ENCODE results near the gene HIPK3. TPM values are rescaled to one million over a fixed set of nuclear protein-coding genes. Genes with fewer than 3 reads are reported as not detected.
"Not testable (repeated sequence)": the region's sequence is repeated elsewhere in the genome, so short reads cannot be mapped to it uniquely, and the experiment has no call there.

The HIPK3 gene
- total RNA-seq: 10 to 100 TPM; 39.1 to 60.3 TPM

DNA sequence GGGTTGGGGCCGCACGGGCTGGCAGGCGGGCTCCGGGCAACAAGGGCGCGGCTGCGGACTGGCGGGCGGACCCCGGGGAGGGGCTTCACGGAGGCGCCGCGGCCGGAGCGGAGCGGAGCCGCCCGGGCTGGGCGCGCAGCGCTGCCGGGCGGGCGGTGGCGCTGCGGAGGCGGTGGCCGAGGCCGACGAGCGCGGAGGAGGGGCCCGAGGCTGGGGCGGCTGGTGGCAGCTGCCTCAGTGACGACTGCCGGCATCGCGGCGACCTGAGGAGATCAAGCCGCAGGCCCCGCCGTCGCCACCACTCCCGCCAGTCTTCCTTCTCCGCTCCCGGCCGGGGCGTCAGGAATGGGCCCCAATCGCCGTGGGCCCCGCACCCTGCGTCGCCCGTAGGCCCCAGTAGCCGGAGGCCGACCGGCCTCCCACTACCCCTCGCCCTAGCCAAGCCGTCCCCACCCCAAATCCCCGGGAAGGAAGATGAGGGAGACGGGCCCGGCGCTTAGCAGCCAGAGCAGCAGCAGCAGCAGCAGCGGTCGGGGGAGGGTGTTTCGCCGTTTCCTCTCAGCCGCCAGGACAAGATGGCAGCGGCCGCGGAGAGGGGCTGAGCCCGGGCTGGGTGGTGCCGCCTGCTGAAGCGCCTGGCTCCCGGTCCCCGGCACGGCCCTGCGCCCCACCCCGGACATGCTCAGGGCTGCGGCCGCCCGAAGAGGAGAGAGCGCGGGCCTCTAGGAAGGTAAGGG is at the start of gene HIPK3:
HIPK3 (plus strand) TSS at position 222 of the 737 bp plus-strand sequence.
- DNase-seq (ENCODE audit: low spot score): peak; percentile 92
- Mint-ChIP-seq H3K4me3 (peak within 1 kb of the TSS; percentile 93), H3K27me3 (no peaks in the 10 kb centered on the region), H3K27ac (peak within 1 kb of the TSS; percentile 91 to 93), H3K36me3 (no peaks in the 10 kb centered on the region), H3K9me3 (no peaks in the 10 kb centered on the region), H3K4me1 (ENCODE audit: low read depth in 2 of 2) (peaks cover 33 to 38% of the 10 kb centered on the region in 2 donors)
- ATAC-seq: peak; percentile 91 to 94

DNA sequence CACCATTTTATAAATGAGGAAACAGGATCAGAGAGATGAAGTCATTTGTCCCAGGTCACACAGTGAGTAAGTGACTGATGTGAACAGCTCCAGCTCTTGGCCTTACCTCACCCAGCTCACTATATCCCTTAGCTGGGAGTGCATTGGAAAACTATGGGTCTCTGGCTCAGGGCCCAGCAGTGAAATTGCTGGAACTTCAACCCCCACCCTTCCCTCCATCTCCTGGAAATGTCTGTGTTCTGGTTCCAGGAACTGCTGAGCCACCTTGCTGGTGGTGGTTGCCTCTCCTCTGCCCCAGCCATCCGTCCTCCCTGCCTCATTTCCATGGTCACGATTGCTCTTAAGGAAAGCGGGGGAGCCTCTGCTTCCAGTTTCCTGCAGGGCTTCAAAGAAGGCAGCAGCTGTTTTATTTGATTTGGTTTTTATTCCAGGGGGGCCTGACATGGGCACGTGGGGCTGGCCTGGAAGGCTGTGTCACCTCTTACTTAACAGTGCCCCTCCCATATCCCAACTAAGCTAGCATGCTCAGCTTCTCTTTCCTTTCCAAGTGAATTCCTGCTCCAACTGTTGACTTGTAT is 49.7 kb upstream of the HIPK3 start:
- H3K4me1 Mint-ChIP-seq (ENCODE audit: low read depth in 2 of 2): no peaks in the 10 kb centered on the region
- H3K27ac Mint-ChIP-seq: no peak overlapping the region
- DNase-seq (ENCODE audit: low spot score) (no peak), ATAC-seq (no peak)
- no peak overlapping the region for H3K4me3 Mint-ChIP-seq
- peaks cover 0 to 7% of the 10 kb centered on the region in 2 donors for H3K27me3 Mint-ChIP-seq
- no peaks in the 10 kb centered on the region for H3K9me3 Mint-ChIP-seq
- H3K36me3 Mint-ChIP-seq: no peaks in the 10 kb centered on the region

DNA sequence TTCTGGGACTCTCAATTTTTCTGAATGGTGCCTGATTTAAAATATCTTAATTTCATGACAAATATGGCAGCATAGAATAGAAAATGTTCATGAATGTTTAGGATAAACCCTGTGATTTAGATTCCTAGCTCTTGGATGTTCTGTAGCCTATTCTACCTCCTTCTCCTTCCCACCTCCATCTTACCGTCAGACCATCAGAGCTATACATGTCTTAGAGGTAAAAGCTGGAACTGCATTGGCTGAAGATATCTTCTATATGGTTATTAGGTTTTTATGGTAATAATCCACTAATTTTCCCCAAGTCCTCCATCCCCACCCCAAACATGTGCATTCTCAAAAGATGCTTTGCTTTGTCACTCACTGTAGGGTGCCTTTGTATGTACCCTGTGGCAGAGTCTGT is 49.0 kb upstream of the HIPK3 start:
- Mint-ChIP-seq H3K4me3 (no peak overlapping the region), H3K27me3 (peaks cover 0 to 7% of the 10 kb centered on the region in 2 donors), H3K9me3 (no peaks in the 10 kb centered on the region), H3K4me1 (ENCODE audit: low read depth in 2 of 2) (no peaks in the 10 kb centered on the region), H3K36me3 (no peaks in the 10 kb centered on the region), H3K27ac (no peak overlapping the region)
- DNase-seq (ENCODE audit: low spot score) (no peak), ATAC-seq (no peak)

DNA sequence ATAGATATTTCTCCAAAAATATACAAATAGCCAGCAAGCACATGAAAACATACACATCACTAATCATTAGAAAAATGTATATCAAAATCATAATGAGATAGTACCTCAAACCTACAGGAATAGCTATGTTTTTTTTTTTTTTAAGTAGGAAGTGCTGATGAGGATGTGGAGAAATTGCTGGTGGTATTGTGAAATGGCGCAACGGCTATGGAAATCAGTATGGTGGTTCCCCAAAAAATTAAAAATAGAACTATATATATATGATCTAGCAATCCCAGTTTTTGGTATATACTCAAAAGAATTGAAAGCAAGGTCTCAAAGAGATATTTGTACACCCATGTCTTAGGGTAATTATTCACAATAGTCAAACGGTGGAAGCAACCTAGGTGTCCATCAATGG is 46.0 kb upstream of the HIPK3 start:
- H3K4me1 Mint-ChIP-seq (ENCODE audit: low read depth in 2 of 2): no peaks in the 10 kb centered on the region
- no peak overlapping the region for H3K4me3 Mint-ChIP-seq
- H3K9me3 Mint-ChIP-seq: no peaks in the 10 kb centered on the region
- no peaks in the 10 kb centered on the region for H3K36me3 Mint-ChIP-seq
- H3K27me3 Mint-ChIP-seq: peaks cover 0 to 12% of the 10 kb centered on the region in 2 donors
- H3K27ac Mint-ChIP-seq: no peak overlapping the region
- DNase-seq (ENCODE audit: low spot score): no peak
- ATAC-seq: no peak

DNA sequence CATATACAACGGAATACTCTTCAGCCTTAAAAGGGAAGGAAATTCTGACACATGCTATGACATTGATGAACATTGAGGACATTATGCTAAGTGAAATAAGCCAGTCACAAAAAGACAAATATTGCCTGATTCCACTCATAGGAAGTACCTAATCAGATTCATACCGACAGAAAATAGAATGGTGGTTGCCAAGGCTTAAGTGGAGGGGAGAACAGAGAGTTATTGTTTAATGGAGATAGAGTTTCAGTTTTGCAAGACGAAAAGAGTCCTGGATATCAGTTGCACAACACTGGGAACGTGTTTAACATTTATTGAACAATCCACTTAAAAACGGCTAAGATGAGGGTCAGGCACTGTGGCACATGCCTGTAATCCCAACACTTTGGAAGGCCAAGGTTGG is 45.6 kb upstream of the HIPK3 start:
- Mint-ChIP-seq H3K4me3 (no peak overlapping the region), H3K36me3 (no peaks in the 10 kb centered on the region), H3K27me3 (peaks cover 0 to 12% of the 10 kb centered on the region in 2 donors), H3K4me1 (ENCODE audit: low read depth in 2 of 2) (no peaks in the 10 kb centered on the region), H3K27ac (no peak overlapping the region), H3K9me3 (no peaks in the 10 kb centered on the region)
- DNase-seq (ENCODE audit: low spot score) (no peak), ATAC-seq (no peak)

DNA sequence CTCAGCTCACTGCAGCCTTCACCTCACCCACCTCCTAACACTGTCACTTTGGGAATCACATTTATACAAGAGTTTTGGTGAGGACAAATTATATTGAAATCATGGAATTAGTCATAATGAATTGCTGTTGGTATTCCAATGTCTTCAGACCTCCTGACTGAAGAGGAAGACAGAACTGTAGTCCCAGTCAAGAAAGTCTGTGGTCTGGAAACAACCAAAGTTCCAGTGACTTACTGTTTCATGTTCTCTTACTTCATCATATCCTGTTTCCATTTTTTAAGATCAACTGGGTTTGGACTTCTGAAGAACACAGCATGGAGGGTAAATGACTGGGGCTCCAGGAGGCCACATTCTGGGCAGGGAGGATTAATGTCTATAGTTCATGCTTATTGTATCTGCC is 43.0 kb upstream of the HIPK3 start:
- Mint-ChIP-seq H3K27ac (no peak overlapping the region), H3K4me1 (ENCODE audit: low read depth in 2 of 2) (no peaks in the 10 kb centered on the region), H3K36me3 (no peaks in the 10 kb centered on the region), H3K27me3 (peaks cover 0 to 12% of the 10 kb centered on the region in 2 donors), H3K9me3 (no peaks in the 10 kb centered on the region), H3K4me3 (no peak overlapping the region)
- ATAC-seq (no peak), DNase-seq (ENCODE audit: low spot score) (no peak)

DNA sequence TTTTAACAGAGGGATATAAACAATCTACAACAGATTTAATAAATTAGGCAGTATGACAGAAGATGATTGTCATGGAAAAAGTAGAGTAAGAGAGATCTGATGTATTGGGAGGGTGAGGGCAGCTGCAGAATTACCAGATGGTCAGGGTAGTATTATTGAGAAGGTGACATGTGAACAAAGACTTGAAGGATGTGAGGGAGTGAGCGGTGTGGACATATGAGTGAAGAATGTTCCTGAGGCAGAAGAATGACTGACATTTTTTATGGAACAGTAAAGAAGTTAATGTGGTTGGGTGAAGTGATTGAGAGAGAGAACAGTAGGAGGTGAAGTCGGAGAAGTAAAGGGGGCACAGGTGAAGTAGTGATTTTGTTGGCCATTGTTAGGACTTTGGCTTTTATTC is 42.4 kb upstream of the HIPK3 start:
- Mint-ChIP-seq H3K27me3 (peaks cover 0 to 12% of the 10 kb centered on the region in 2 donors), H3K4me1 (ENCODE audit: low read depth in 2 of 2) (no peaks in the 10 kb centered on the region), H3K36me3 (no peaks in the 10 kb centered on the region), H3K4me3 (no peak overlapping the region), H3K9me3 (no peaks in the 10 kb centered on the region), H3K27ac (no peak overlapping the region)
- no peak for DNase-seq (ENCODE audit: low spot score)
- no peak for ATAC-seq

DNA sequence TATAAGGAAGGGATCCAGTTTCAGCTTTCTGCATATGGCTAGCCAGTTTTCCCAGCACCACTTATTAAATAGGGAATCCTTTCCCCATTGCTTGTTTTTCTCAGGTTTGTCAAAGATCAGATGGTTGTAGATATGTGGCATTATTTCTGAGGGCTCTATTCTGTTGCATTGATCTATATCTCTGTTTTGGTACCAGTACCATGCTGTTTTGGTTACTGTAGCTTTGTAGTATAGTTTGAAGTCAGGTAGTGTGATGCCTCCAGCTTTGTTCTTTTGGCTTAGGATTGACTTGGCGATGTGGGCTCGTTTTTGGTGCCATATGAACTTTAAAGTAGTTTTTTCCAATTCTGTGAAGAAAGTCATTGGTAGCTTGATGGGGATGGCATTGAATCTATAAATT is 40.5 kb upstream of the HIPK3 start:
- not testable (repeated sequence) for H3K4me3 Mint-ChIP-seq; H3K27me3 Mint-ChIP-seq; ATAC-seq; DNase-seq (ENCODE audit: low spot score); H3K36me3 Mint-ChIP-seq; H3K4me1 Mint-ChIP-seq (ENCODE audit: low read depth in 2 of 2); H3K9me3 Mint-ChIP-seq; H3K27ac Mint-ChIP-seq

DNA sequence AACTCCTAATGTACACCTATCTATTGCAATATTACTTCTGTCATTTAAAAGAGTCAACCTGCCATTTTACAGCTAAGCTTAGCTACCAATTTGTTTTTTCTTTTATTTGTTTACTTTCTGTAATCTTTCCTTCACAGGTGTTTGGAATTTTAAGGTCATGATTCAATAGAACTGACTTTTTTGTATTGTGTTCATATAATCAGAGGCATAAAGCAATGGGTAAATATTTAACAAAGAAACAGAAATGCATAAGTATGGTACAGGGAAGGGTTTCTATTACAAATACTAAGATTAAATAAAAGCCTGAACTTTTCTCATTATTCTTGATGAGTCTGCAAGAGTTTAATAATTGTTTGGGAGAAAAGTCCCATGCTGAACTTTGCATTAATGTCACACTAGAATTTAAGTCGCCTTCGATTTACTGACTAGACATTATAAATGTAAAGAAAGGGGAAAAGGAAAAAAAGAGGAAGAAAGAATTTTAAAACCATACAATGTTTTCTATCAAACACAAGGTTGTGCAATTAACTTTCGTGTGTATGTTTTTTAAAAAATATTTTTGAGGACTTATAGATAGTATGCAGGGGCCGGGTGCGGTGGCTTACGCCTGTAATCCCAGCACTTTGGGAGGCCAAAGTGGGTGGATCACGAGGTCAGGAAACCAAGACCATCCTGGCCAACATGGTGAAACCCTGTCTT is 35.0 kb upstream of the HIPK3 start:
- H3K4me3 Mint-ChIP-seq: no peak overlapping the region
- no peaks in the 10 kb centered on the region for H3K9me3 Mint-ChIP-seq
- H3K4me1 Mint-ChIP-seq (ENCODE audit: low read depth in 2 of 2): no peaks in the 10 kb centered on the region
- DNase-seq (ENCODE audit: low spot score) (no peak), ATAC-seq (no peak)
- no peak overlapping the region for H3K27ac Mint-ChIP-seq
- no peaks in the 10 kb centered on the region for H3K27me3 Mint-ChIP-seq
- no peaks in the 10 kb centered on the region for H3K36me3 Mint-ChIP-seq

DNA sequence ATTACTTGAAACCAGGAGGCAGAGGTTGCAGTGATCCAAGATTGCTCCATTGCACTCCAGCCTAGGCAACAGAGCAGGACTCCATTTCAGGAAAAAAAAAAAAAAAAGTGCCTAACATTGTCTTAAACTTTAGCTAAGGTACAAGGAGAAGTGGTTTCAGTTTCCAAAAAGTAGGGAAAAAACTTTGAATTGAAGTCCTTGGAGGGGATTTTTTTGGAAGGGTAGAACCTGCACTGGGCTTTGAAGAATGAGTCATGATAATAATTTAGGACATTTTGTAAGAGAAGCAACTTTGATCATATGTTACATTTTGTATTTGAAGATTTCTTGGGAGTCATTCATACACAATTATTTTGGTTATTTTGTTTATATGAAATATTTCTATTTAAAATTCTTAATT is 31.8 kb upstream of the HIPK3 start:
- no peak overlapping the region for H3K4me3 Mint-ChIP-seq
- no peak overlapping the region for H3K27ac Mint-ChIP-seq
- ATAC-seq (no peak), DNase-seq (ENCODE audit: low spot score) (no peak)
- H3K4me1 Mint-ChIP-seq (ENCODE audit: low read depth in 2 of 2): no peaks in the 10 kb centered on the region
- H3K9me3 Mint-ChIP-seq: no peaks in the 10 kb centered on the region
- H3K36me3 Mint-ChIP-seq: no peaks in the 10 kb centered on the region
- H3K27me3 Mint-ChIP-seq: no peaks in the 10 kb centered on the region

DNA sequence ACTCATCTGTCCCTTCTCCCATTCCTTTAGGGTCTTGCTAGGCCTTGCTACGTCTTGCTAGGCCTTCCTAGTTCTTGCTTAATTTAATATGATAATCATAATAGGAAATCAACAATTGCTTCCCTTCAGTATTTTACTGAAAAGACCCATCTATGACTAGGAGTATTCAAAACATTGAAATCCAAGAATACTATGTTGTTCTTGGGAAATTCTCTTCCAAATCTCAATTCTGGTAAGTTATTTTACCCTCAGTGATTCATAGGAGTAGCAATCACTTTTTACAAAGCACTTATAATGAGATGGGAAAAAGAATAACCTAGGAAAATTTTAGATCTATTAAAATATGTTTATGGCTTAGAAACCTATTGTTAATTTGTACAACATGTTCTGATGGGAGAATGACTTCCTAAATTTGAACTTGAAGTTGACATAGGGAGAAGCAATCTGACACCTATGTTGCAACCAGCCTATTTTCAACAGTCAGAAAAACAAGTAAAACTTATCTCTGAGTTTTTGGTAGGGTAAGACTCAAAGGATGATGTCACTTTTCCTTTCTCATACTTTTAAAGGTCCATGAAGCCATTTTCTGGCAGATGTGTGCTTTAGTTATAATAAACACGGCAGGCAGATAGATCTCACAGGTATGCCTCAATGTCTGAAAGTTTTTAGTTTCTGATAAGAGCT is 29.5 kb upstream of the HIPK3 start:
- no peaks in the 10 kb centered on the region for H3K36me3 Mint-ChIP-seq
- H3K27ac Mint-ChIP-seq: no peak overlapping the region
- ATAC-seq (no peak), DNase-seq (ENCODE audit: low spot score) (no peak)
- no peak overlapping the region for H3K4me3 Mint-ChIP-seq
- H3K27me3 Mint-ChIP-seq: no peaks in the 10 kb centered on the region
- H3K9me3 Mint-ChIP-seq: no peaks in the 10 kb centered on the region
- no peaks in the 10 kb centered on the region for H3K4me1 Mint-ChIP-seq (ENCODE audit: low read depth in 2 of 2)

DNA sequence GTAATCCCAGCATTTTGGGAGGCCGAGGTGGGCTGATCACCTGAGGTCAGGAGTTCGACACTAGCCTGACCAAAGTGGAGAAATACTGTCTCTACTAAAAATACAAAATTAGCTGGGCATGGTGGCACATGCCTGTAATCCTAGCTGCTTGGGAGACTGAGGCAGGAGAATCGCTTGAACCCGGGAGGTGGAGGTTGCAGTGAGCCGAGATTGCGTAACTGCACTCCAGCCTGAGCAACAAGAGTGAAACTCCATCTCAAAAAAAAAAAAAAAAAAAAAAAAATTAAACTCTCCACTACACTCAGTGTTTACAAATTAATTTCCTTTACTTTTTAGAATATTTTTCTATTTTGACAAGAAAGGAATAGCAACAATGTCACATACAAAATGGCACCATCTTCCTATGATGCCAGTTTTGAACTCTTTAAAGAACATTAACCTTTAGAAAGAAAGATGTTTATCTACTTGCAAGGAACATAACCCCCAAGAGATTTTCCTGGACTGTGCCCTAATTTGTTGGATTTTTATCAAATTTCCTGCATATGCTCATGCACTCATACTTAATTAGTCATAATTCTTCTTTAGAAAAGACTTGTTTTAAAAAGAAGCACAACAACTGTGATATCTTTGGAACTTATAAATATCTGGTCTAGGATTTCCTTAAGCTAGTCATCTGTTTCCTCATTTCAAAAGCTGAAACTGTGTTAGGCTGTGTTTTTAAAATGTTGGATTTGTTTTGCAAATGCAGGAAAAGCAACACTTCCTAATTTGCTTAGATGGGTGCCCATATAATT is 22.6 kb upstream of the HIPK3 start:
- no peak for DNase-seq (ENCODE audit: low spot score)
- no peak for ATAC-seq
- no peak overlapping the region for H3K4me3 Mint-ChIP-seq
- no peaks in the 10 kb centered on the region for H3K9me3 Mint-ChIP-seq
- H3K36me3 Mint-ChIP-seq: no peaks in the 10 kb centered on the region
- H3K27me3 Mint-ChIP-seq: no peaks in the 10 kb centered on the region
- no peak overlapping the region for H3K27ac Mint-ChIP-seq
- no peaks in the 10 kb centered on the region for H3K4me1 Mint-ChIP-seq (ENCODE audit: low read depth in 2 of 2)

DNA sequence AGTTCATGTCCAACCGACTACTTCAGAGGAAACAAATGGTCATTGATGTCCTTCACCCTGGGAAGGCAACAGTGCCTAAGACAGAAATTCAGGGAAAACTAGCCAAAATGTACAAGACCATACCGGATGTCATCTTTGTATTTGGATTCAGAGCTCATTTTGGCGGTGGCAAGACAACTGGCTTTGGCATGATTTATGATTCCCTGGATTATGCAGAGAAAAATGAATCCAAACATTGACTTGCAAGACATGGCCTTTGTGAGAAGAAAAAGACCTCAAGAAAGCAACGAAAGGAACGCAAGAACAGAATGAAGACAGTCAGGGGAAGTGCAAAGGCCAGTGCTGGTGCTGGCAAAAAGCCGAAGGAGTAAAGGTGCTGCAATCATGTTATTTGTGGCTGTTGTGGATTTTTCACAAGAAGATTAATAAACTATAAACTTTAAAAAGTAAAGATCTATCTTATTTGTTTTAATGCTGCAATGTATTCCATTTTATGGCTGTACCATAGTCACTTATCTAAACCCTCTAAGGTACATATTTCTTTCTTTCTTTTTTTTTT is 20.1 kb upstream of the HIPK3 start:
- Mint-ChIP-seq H3K4me1 (ENCODE audit: low read depth in 2 of 2) (no peaks in the 10 kb centered on the region), H3K36me3 (no peaks in the 10 kb centered on the region), H3K27me3 (peaks cover 0 to 3% of the 10 kb centered on the region in 2 donors), H3K4me3 (no peak overlapping the region), H3K9me3 (no peaks in the 10 kb centered on the region), H3K27ac (no peak overlapping the region)
- DNase-seq (ENCODE audit: low spot score) (no peak), ATAC-seq (no peak)
